ENCODE measurements around the gene HAX1.

DNA sequence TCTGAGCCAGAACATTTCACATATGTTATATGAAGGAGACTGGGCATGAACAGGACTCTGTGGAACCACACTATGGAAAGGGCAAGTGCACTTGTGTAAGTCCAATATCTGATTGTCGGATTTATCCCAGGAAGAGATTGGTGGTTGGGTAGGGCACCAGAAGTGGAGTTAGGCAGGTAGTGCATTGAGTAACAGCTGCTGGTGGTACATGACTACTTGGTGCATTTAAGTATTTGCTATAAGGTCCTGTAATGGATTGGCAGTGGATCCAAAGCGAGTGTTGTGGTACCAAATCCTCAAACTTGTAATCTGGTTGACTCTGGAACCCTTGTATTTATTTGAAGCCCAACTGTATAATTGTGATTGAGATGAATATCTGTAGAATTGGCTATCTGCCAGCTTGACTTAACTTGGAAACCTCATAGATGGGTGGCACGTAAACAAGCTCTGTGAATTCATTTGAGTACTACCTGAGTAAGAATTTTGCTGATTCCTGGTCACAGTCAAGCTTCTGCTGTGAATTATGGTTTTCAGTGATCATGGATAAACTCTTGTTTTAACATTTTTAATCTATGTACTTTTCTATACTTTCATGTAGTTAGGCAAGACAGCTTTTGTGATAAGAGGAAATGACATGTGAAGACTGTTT lies 30.6 kb upstream of the HAX1 start:
- TF ChIP-seq, protein P1, sequence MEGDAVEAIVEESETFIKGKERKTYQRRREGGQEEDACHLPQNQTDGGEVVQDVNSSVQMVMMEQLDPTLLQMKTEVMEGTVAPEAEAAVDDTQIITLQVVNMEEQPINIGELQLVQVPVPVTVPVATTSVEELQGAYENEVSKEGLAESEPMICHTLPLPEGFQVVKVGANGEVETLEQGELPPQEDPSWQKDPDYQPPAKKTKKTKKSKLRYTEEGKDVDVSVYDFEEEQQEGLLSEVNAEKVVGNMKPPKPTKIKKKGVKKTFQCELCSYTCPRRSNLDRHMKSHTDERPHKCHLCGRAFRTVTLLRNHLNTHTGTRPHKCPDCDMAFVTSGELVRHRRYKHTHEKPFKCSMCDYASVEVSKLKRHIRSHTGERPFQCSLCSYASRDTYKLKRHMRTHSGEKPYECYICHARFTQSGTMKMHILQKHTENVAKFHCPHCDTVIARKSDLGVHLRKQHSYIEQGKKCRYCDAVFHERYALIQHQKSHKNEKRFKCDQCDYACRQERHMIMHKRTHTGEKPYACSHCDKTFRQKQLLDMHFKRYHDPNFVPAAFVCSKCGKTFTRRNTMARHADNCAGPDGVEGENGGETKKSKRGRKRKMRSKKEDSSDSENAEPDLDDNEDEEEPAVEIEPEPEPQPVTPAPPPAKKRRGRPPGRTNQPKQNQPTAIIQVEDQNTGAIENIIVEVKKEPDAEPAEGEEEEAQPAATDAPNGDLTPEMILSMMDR (conservative IDR thresholded peaks at IDR 0.05; ENCODE audit: low read depth, low read length), result no peak
- TF ChIP-seq EZH2phosphoT487 (IDR thresholded peaks at IDR 0.05; ENCODE audit: borderline replicate concordance, low read length), result no peak

Measured in PC-3 (cell line).